Stomach (tissue), 4 donors: ENCODE results near the gene DEF6.

Source experiments
- EP300 ChIP-seq: sonication (generic); formaldehyde crosslinking; IDR thresholded peaks from one replicate; pipeline ENCODE4 v1.6.1; 2017; ENCODE audit warnings: antibody characterized with exemption
- POLR2A ChIP-seq, 4 donors: fragments of 450-650 bp; IDR thresholded peaks; one replicate each; pipeline ENCODE4 v1.6.1; 2016; ENCODE audit warnings: antibody characterized with exemption in 4 of 4, control low read depth in 2 of 4, mild to moderate bottlenecking in 1 of 4, moderate library complexity in 1 of 4
- POLR2AphosphoS5 ChIP-seq, 3 donors: sonication (generic); formaldehyde crosslinking; IDR thresholded peaks; one replicate each; pipeline ENCODE4 v1.6.1; 2016; ENCODE audit warnings: antibody characterized with exemption in 3 of 3
- TF ChIP-seq, protein P1 (sequence below), 7 experiments: fragments of 450-650 bp in 4 of 7; fragments of 200-600 bp in 3 of 7; sonication (generic) in 3 of 7; IDR thresholded peaks; one replicate each; pipeline ENCODE4 v1.5.1; 2016 to 2019; ENCODE audit warnings: antibody characterized with exemption in 7 of 7, control low read depth in 2 of 7, mild to moderate bottlenecking in 1 of 7

- TF ChIP-seq EP300 (no peak), POLR2AphosphoS5 (IDR thresholded peaks at IDR 0.05) (no peak), POLR2A (IDR thresholded peaks at IDR 0.05) (no peak)
- TF ChIP-seq, protein P1, sequence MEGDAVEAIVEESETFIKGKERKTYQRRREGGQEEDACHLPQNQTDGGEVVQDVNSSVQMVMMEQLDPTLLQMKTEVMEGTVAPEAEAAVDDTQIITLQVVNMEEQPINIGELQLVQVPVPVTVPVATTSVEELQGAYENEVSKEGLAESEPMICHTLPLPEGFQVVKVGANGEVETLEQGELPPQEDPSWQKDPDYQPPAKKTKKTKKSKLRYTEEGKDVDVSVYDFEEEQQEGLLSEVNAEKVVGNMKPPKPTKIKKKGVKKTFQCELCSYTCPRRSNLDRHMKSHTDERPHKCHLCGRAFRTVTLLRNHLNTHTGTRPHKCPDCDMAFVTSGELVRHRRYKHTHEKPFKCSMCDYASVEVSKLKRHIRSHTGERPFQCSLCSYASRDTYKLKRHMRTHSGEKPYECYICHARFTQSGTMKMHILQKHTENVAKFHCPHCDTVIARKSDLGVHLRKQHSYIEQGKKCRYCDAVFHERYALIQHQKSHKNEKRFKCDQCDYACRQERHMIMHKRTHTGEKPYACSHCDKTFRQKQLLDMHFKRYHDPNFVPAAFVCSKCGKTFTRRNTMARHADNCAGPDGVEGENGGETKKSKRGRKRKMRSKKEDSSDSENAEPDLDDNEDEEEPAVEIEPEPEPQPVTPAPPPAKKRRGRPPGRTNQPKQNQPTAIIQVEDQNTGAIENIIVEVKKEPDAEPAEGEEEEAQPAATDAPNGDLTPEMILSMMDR (IDR thresholded peaks at IDR 0.05), result no peak
Observed at GRCh38 chr6:35310265-35310831, 12.7 kb downstream of the DEF6 start.
